NCI-H1092 treated with DMSO at 0.1 percent for 48 hours (cell line): ENCODE results near the gene TREX2.
"Not testable (repeated sequence)": the region's sequence is repeated elsewhere in the genome, so short reads cannot be mapped to it uniquely, and the experiment has no call there.

Experiments
- DNase-seq: peaks from one replicate; lab custom pipeline; 2025; lab: John Stamatoyannopoulos, UW

TREX2 gene

GRCh38 chrX:153408221-153408721, 37.6 kb downstream of the TREX2 start:
- DNase-seq: no peak

- no peak for DNase-seq
Measured at GRCh38 chrX:153407736-153408135, 38.1 kb downstream of the TREX2 start.

GRCh38 chrX:153406903-153407302, 39.0 kb downstream of the TREX2 start:
- no peak for DNase-seq

GRCh38 chrX:153406011-153406410, 39.8 kb downstream of the TREX2 start:
- DNase-seq: no peak

GRCh38 chrX:153405426-153405825, 40.4 kb downstream of the TREX2 start:
- DNase-seq: no peak

GRCh38 chrX:153404333-153404732, 41.5 kb downstream of the TREX2 start:
- not testable (repeated sequence) for DNase-seq

GRCh38 chrX:153401133-153401764, 44.6 kb downstream of the TREX2 start, which contains the start of gene PNMA6E:
Gene PNMA6E (minus strand): TSS chrX:153401350. CDS start chrX:153398849, 2,501 bp downstream.
- DNase-seq: no peak

GRCh38 chrX:153400146-153401132, 45.4 kb downstream of the TREX2 start:
- DNase-seq: peak; percentile 21

- no peak for DNase-seq
Measured at GRCh38 chrX:153398275-153398960, 47.4 kb downstream of the TREX2 start.

- no peak for DNase-seq
Measured at GRCh38 chrX:153397256-153397960, 48.4 kb downstream of the TREX2 start.

- no peak for DNase-seq
Measured at GRCh38 chrX:153396320-153397195, 49.3 kb downstream of the TREX2 start.

GRCh38 chrX:153395613-153396319, 50.1 kb downstream of the TREX2 start:
- no peak for DNase-seq

GRCh38 chrX:153394612-153395011, 51.2 kb downstream of the TREX2 start:
- no peak for DNase-seq
